A549 (cell line): ENCODE measurements around the gene SLC29A3. TPM values are rescaled to one million over a fixed set of nuclear protein-coding genes. Genes with fewer than 3 reads are reported as not detected.

Source experiments
- ATAC-seq, 2 experiments: fragments of 200-7000 bp in 1 of 2; fragments of >200 bp in 1 of 2; cut with Nextera tagmentation in 1 of 2; cut with Tn5 transposase in 1 of 2; 3 replicates each; pipeline versions ENCODE4 v1.8.0 to v1.9.1; 2018 to 2020; ENCODE audit warnings: mild to moderate bottlenecking in 1 of 2, moderate library complexity in 1 of 2
- CTCF ChIA-PET: fragments of 300-600 bp; sonication (Branson Sonifier 250); formaldehyde crosslinking; extraction: SDS; loops from one replicate; lab custom pipeline; 2021; ENCODE audit warnings: antibody characterized with exemption, inconsistent platforms; lab: Yijun Ruan, JAX
- POLR2A ChIA-PET: fragments of 350-600 bp; formaldehyde crosslinking; extraction: SDS; loops from one replicate; lab custom pipeline; 2021; ENCODE audit warnings: antibody characterized with exemption, inconsistent platforms; lab: Yijun Ruan, JAX
- DNase-seq, 2 experiments: peaks; one replicate each; pipeline versions ENCODE4 v3.0.0 to v3.0.0-alpha.2; 2011 to 2016; ENCODE audit warnings: low read depth in 1 of 2, low spot score in 1 of 2
- FAIRE-seq: peaks from 2 replicates; lab custom pipeline; 2011; peaks lifted over from hg19 to GRCh38; lab: Jason Lieb, UNC
- H3K27ac ChIP-seq, 2 experiments: fragments of >200 bp; sonication (Bioruptor Twin); formaldehyde crosslinking; 3 replicates each; pipeline ENCODE4 v1.5.1; 2016 to 2017
- H3K4me1 ChIP-seq: fragments of >200 bp; sonication (Bioruptor Twin); formaldehyde crosslinking; 3 replicates; pipeline ENCODE4 v1.6.1; 2016
- H3K4me2 ChIP-seq: fragments of >200 bp; sonication (Bioruptor Twin); formaldehyde crosslinking; 3 replicates; pipeline ENCODE4 v1.6.1; 2016
- H3K4me3 ChIP-seq: fragments of >200 bp; sonication (Bioruptor Twin); formaldehyde crosslinking; 3 replicates; pipeline ENCODE4 v1.5.1; 2016
- H3K9me3 ChIP-seq: fragments of >200 bp; sonication (Bioruptor Twin); formaldehyde crosslinking; 3 replicates; pipeline ENCODE4 v1.6.1; 2016
- CBX2 ChIP-seq: fragments of 200-600 bp; sonication (generic); IDR thresholded peaks from 2 replicates; pipeline ENCODE4 v1.6.1; 2016; ENCODE audit warnings: low read depth, mild to moderate bottlenecking, borderline replicate concordance
- EHMT2 ChIP-seq: fragments of 200-600 bp; sonication (generic); IDR thresholded peaks from 2 replicates; pipeline ENCODE4 v1.6.1; 2016; ENCODE audit warnings: antibody characterized with exemption, low read depth, mild to moderate bottlenecking, moderate library complexity
- EP300 ChIP-seq, 2 experiments: fragments of >200 bp; sonication (Bioruptor Twin); formaldehyde crosslinking; IDR thresholded peaks; 2 replicates in 1 of 2; 3 replicates in 1 of 2; pipeline ENCODE4 v1.6.1; 2016 to 2017
- FOSB ChIP-seq: fragments of 250-450 bp; sonication (Bioruptor Pico); IDR thresholded peaks from 2 replicates; pipeline ENCODE4 v1.5.0; 2020; ENCODE audit warnings: mild to moderate bottlenecking, moderate library complexity
- FOSL2 ChIP-seq, 2 experiments: fragments of 450-650 bp in 1 of 2; fragments of >200 bp in 1 of 2; sonication (Bioruptor Twin) in 1 of 2; formaldehyde crosslinking; IDR thresholded peaks; 2 replicates each; pipeline versions ENCODE4 v1.5.0 to v1.6.1; 2016 to 2020; ENCODE audit warnings: mild to moderate bottlenecking in 1 of 2, moderate library complexity in 1 of 2
- HEYL ChIP-seq: fragments of 250-450 bp; sonication (Bioruptor Pico); IDR thresholded peaks from 2 replicates; pipeline ENCODE4 v1.8.0; 2021; ENCODE audit warnings: mild to moderate bottlenecking, moderate library complexity
- HOXB5 ChIP-seq: fragments of 250-450 bp; sonication (Bioruptor Pico); IDR thresholded peaks from 2 replicates; pipeline ENCODE4 v1.5.0; 2020; ENCODE audit warnings: mild to moderate bottlenecking, moderate library complexity
- JUNB ChIP-seq: fragments of >200 bp; sonication (Bioruptor Twin); formaldehyde crosslinking; IDR thresholded peaks from 2 replicates; pipeline ENCODE4 v1.6.1; 2016
- MAZ ChIP-seq: fragments of 150-350 bp; IDR thresholded peaks from 2 replicates; pipeline ENCODE4 v1.6.1; 2014; ENCODE audit warnings: antibody characterized with exemption, low read depth, low read length, borderline replicate concordance
- PHF8 ChIP-seq: fragments of 200-600 bp; sonication (generic); IDR thresholded peaks from 2 replicates; pipeline ENCODE4 v1.6.1; 2016; ENCODE audit warnings: low read depth, mild to moderate bottlenecking, antibody characterized with exemption, moderate library complexity, borderline replicate concordance
- POLR2A ChIP-seq: IDR thresholded peaks from 2 replicates; pipeline ENCODE4 v1.6.1; 2012; ENCODE audit warnings: mild to moderate bottlenecking, low read length
- RAD21 ChIP-seq, 2 experiments: fragments of >200 bp in 1 of 2; sonication (Bioruptor Twin) in 1 of 2; formaldehyde crosslinking in 1 of 2; IDR thresholded peaks in 1 of 2; conservative IDR thresholded peaks in 1 of 2; 2 replicates in 1 of 2; 3 replicates in 1 of 2; pipeline ENCODE4 v1.6.1; 2012 to 2018; ENCODE audit warnings: inconsistent platforms in 1 of 2
- RARB ChIP-seq: fragments of 250-450 bp; sonication (Bioruptor Pico); IDR thresholded peaks from 2 replicates; pipeline ENCODE4 v1.8.0; 2021; ENCODE audit warnings: mild to moderate bottlenecking, moderate library complexity
- RCOR1 ChIP-seq: fragments of 150-350 bp; IDR thresholded peaks from 2 replicates; pipeline ENCODE4 v1.6.1; 2014; ENCODE audit warnings: antibody characterized with exemption, low read length, low read depth
- SMC3 ChIP-seq: fragments of >200 bp; sonication (Bioruptor Twin); formaldehyde crosslinking; IDR thresholded peaks from 3 replicates; pipeline ENCODE4 v1.6.1; 2018; ENCODE audit warnings: inconsistent platforms
- WGBS: methylation state at CpG from one replicate; pipeline ENCODE4 v1.1.6; 2017; ENCODE audit errors: missing lambda C conversion rate; 5-methylcytosine and 5-hydroxymethylcytosine counted together
- polyA plus RNA-seq, 4 experiments: library from polyadenylated mRNA; depleted of rRNA in 3 of 4; stranded (reverse); fragments of >200 nt; fragmentation: RNase III in 1 of 4; extraction: RNeasy Plus Mini Kit Qiagen cat#74134 plus additional on column Dnase treatment in 1 of 4; gene quantifications; 2 replicates in 3 of 4; 3 replicates in 1 of 4; pipeline ENCODE4 v1.2.3, GENCODE V29; 2011 to 2017
- TF ChIP-seq, protein P1 (sequence below): fragments of 250-450 bp; sonication (Bioruptor Pico); IDR thresholded peaks from 2 replicates; pipeline ENCODE4 v1.5.0; 2021; ENCODE audit warnings: mild to moderate bottlenecking, moderate library complexity, borderline replicate concordance
- TF ChIP-seq, protein P2 (sequence below): IDR thresholded peaks from 2 replicates; pipeline ENCODE4 v1.6.1; 2012
- TF ChIP-seq, protein P3 (sequence below): fragments of 200-600 bp; sonication (generic); IDR thresholded peaks from 2 replicates; pipeline ENCODE4 v1.6.1; 2016; ENCODE audit warnings: antibody characterized with exemption, mild to moderate bottlenecking, moderate library complexity
- TF ChIP-seq, protein P4 (sequence below): fragments of >200 bp; sonication (Bioruptor Twin); formaldehyde crosslinking; IDR thresholded peaks from 3 replicates; pipeline ENCODE4 v1.5.1; 2016

SLC29A3 gene
- polyA plus RNA-seq, 2 of the 4 experiments (the other 2 are of a cell fraction): 7.2 to 11.4 TPM

DNA sequence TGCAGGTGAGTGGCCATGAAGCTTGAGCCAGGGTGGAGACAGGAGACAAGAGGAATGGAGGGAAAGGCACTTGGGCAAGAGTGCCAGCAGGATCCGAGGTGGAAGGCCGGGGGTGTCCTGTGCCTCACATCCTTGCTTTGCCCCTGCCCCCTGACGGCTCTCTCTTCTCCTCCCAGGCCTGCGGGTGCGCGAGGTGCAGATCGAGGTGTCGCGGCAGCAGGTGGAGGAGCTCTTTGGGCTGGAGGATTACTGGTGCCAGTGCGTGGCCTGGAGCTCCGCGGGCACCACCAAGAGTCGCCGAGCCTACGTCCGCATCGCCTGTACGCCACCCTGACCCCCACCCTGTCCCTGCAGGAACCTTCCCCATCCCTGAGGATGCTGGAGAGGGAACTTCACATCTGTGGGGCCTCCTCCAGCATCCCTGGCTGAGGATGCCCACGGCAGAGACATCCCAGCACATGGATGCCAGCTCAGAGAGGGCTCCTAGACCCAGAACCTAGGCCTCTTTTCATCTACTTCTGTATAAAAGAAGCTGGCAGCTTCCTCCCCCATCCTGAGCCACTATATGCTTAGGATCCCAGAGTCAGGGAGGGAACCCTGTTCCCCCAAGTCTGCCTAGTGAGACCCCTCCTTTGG lies 34.4 kb upstream of the SLC29A3 start:
- POLR2A ChIA-PET: no interaction called here
- Histone ChIP-seq H3K9me3 (no peaks in the 10 kb centered on the region), H3K4me2 (no peak overlapping the region), H3K27ac (no peak overlapping the region), H3K4me1 (no peaks in the 10 kb centered on the region), H3K4me3 (no peak overlapping the region)
- CTCF ChIA-PET: interaction anchor here (0.5 to 25.1 kb wide), 52 partner anchors 7 to 736 kb away, joined by 3 to 362 read pairs (median 5); partner anchors contain the start of gene PCBD1
- ATAC-seq (peak; percentile 4 to 32; a peak in 3 of 6 replicates), DNase-seq (no peak), FAIRE-seq (no peak)
- WGBS: 72% methylated on average over 11 of the region's 19 CpGs
- no peak for TF ChIP-seq FOSL2 (IDR thresholded peaks at IDR 0.05)
- TF ChIP-seq FOSL2 (CRISPR knock-in tag; IDR thresholded peaks at IDR 0.05): no peak
- TF ChIP-seq, protein P1, sequence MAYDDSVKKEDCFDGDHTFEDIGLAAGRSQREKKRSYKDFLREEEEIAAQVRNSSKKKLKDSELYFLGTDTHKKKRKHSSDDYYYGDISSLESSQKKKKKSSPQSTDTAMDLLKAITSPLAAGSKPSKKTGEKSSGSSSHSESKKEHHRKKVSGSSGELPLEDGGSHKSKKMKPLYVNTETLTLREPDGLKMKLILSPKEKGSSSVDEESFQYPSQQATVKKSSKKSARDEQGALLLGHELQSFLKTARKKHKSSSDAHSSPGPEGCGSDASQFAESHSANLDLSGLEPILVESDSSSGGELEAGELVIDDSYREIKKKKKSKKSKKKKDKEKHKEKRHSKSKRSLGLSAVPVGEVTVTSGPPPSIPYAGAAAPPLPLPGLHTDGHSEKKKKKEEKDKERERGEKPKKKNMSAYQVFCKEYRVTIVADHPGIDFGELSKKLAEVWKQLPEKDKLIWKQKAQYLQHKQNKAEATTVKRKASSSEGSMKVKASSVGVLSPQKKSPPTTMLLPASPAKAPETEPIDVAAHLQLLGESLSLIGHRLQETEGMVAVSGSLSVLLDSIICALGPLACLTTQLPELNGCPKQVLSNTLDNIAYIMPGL (CRISPR knock-in tag): no peak
- TF ChIP-seq EHMT2: no peak
- TF ChIP-seq RARB (CRISPR knock-in tag): no peak
- no peak for TF ChIP-seq RCOR1
- TF ChIP-seq, protein P2, sequence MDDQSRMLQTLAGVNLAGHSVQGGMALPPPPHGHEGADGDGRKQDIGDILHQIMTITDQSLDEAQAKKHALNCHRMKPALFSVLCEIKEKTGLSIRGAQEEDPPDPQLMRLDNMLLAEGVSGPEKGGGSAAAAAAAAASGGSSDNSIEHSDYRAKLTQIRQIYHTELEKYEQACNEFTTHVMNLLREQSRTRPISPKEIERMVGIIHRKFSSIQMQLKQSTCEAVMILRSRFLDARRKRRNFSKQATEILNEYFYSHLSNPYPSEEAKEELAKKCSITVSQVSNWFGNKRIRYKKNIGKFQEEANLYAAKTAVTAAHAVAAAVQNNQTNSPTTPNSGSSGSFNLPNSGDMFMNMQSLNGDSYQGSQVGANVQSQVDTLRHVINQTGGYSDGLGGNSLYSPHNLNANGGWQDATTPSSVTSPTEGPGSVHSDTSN: no peak
- TF ChIP-seq HOXB5 (CRISPR knock-in tag): no peak
- TF ChIP-seq FOSB (CRISPR knock-in tag): no peak
- TF ChIP-seq POLR2A: no peak
- no peak for TF ChIP-seq PHF8
- TF ChIP-seq JUNB: no peak
- TF ChIP-seq MAZ: no peak
- TF ChIP-seq, protein P3, sequence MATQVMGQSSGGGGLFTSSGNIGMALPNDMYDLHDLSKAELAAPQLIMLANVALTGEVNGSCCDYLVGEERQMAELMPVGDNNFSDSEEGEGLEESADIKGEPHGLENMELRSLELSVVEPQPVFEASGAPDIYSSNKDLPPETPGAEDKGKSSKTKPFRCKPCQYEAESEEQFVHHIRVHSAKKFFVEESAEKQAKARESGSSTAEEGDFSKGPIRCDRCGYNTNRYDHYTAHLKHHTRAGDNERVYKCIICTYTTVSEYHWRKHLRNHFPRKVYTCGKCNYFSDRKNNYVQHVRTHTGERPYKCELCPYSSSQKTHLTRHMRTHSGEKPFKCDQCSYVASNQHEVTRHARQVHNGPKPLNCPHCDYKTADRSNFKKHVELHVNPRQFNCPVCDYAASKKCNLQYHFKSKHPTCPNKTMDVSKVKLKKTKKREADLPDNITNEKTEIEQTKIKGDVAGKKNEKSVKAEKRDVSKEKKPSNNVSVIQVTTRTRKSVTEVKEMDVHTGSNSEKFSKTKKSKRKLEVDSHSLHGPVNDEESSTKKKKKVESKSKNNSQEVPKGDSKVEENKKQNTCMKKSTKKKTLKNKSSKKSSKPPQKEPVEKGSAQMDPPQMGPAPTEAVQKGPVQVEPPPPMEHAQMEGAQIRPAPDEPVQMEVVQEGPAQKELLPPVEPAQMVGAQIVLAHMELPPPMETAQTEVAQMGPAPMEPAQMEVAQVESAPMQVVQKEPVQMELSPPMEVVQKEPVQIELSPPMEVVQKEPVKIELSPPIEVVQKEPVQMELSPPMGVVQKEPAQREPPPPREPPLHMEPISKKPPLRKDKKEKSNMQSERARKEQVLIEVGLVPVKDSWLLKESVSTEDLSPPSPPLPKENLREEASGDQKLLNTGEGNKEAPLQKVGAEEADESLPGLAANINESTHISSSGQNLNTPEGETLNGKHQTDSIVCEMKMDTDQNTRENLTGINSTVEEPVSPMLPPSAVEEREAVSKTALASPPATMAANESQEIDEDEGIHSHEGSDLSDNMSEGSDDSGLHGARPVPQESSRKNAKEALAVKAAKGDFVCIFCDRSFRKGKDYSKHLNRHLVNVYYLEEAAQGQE: no peak

DNA sequence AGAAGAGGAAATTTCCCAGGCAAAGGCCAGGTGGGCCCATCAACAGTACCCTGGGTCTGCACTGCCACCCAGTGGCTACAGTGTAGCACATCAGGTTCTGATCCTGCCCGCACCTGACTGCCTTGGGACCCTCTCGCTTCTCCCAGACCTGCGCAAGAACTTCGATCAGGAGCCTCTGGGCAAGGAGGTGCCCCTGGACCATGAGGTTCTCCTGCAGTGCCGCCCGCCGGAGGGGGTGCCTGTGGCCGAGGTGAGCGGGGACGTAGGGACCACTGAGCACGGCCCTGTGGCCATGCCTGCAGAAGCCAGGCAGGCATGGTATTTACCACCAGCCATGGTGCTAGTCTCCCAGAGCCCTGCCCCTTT lies 33.9 kb upstream of the SLC29A3 start:
- ChIA-PET POLR2A (no interaction called here), CTCF (interaction anchor here (0.6 to 25.1 kb wide), 58 partner anchors 8 to 824 kb away, joined by 3 to 362 read pairs (median 4); partner anchors contain the start of gene PCBD1)
- Histone ChIP-seq H3K4me1 (no peaks in the 10 kb centered on the region), H3K4me3 (no peak overlapping the region), H3K4me2 (0 out of 3 replicates have a peak overlapping the region, but pooled peaks have one; percentile 1), H3K9me3 (no peaks in the 10 kb centered on the region), H3K27ac (no peak overlapping the region)
- TF ChIP-seq, protein P4, sequence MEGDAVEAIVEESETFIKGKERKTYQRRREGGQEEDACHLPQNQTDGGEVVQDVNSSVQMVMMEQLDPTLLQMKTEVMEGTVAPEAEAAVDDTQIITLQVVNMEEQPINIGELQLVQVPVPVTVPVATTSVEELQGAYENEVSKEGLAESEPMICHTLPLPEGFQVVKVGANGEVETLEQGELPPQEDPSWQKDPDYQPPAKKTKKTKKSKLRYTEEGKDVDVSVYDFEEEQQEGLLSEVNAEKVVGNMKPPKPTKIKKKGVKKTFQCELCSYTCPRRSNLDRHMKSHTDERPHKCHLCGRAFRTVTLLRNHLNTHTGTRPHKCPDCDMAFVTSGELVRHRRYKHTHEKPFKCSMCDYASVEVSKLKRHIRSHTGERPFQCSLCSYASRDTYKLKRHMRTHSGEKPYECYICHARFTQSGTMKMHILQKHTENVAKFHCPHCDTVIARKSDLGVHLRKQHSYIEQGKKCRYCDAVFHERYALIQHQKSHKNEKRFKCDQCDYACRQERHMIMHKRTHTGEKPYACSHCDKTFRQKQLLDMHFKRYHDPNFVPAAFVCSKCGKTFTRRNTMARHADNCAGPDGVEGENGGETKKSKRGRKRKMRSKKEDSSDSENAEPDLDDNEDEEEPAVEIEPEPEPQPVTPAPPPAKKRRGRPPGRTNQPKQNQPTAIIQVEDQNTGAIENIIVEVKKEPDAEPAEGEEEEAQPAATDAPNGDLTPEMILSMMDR: peak; percentile 81
- peak; percentile 73; the same call in 2 of the 3 replicates for TF ChIP-seq SMC3
- no peak for TF ChIP-seq CBX2
- peak; percentile 82 to 86 for TF ChIP-seq RAD21 (conservative IDR thresholded peaks at IDR 0.05 in 1 of 2, IDR thresholded peaks at IDR 0.05 in 1 of 2)
- no peak for TF ChIP-seq HEYL (CRISPR knock-in tag)
- TF ChIP-seq, protein P3: no peak
- TF ChIP-seq EP300 (IDR thresholded peaks at IDR 0.05): no peak
- ATAC-seq: peak; percentile 75 to 92
- WGBS: 7% methylated on average over 3 of the region's 11 CpGs
- DNase-seq: peak; percentile 39 to 68
- no peak for FAIRE-seq
